Endothelial cell of umbilical vein (primary cell): ENCODE data around the gene AMHR2. TPM values are rescaled to one million over a fixed set of nuclear protein-coding genes. Genes with fewer than 3 reads are reported as not detected.

Experiments used
- BruUV-seq: library from RNA; stranded (reverse); fragments of 400-500 nt; replicated peaks from 2 replicates; lab custom pipeline; 2021; lab: Mats Ljungman, UMichigan
- CTCF ChIA-PET: fragments of 300-600, 350-600 bp; sonication (Branson Sonifier 250); formaldehyde crosslinking; loops from one replicate; lab custom pipeline; 2021; ENCODE audit warnings: antibody characterized with exemption, inconsistent platforms; lab: Charles Lee
- POLR2A ChIA-PET: fragments of 300-600, 350-600 bp; sonication (Branson Sonifier 250); formaldehyde crosslinking; loops from one replicate; lab custom pipeline; 2021; ENCODE audit warnings: antibody characterized with exemption, inconsistent platforms; lab: Charles Lee
- DNase-seq: peaks from one replicate; pipeline ENCODE4 v3.0.0-alpha.2; 2011; ENCODE audit warnings: low read depth, low spot score
- FAIRE-seq: peaks from 2 replicates; lab custom pipeline; 2011; peaks lifted over from hg19 to GRCh38; lab: Jason Lieb, UNC
- H2AFZ ChIP-seq: 2 replicates; pipeline ENCODE4 v1.6.0; 2012; ENCODE audit warnings: low read depth, low read length, control low read depth, inconsistent platforms
- H3K27ac ChIP-seq: 2 replicates; pipeline ENCODE4 v1.5.1; 2011; ENCODE audit warnings: low read depth, mild to moderate bottlenecking, control low read depth, low read length, moderate library complexity; ENCODE audit not compliant: insufficient read depth
- H3K27me3 ChIP-seq, 2 experiments: 2 replicates each; pipeline versions ENCODE4 v1.6.0 to v1.6.1; 2011; ENCODE audit warnings: low read length in 2 of 2, mixed read lengths in 1 of 2; ENCODE audit not compliant: control insufficient read depth in 2 of 2, insufficient read depth in 2 of 2
- H3K36me3 ChIP-seq, 2 experiments: 2 replicates in 1 of 2; 3 replicates in 1 of 2; pipeline ENCODE4 v1.5.1; 2011; ENCODE audit warnings: low read length in 2 of 2, mild to moderate bottlenecking in 1 of 2, moderate library complexity in 1 of 2; ENCODE audit not compliant: control insufficient read depth in 2 of 2, insufficient read depth in 2 of 2; ENCODE audit errors: extremely low read depth in 1 of 2
- H3K4me1 ChIP-seq: 3 replicates; pipeline ENCODE4 v1.5.1; 2011; ENCODE audit warnings: mild to moderate bottlenecking, low read length; ENCODE audit not compliant: control insufficient read depth, insufficient read depth; ENCODE audit errors: extremely low read depth
- H3K4me2 ChIP-seq: 2 replicates; pipeline ENCODE4 v1.6.1; 2011; ENCODE audit warnings: low read length, control low read depth, mixed read lengths; ENCODE audit not compliant: insufficient read depth
- H3K4me3 ChIP-seq, 3 experiments: fragments of 200-600 bp in 1 of 3; sonication (generic), shearing (Covaris generic) in 1 of 3; replicated peaks in 1 of 3; 2 replicates each; pipeline ENCODE4 v1.5.1; 2011 to 2016; ENCODE audit warnings: control low read depth in 3 of 3, low read length in 3 of 3, mild to moderate bottlenecking in 2 of 3, inconsistent platforms in 1 of 3, low read depth in 1 of 3, moderate library complexity in 1 of 3; ENCODE audit not compliant: insufficient read depth in 1 of 3
- H3K79me2 ChIP-seq: 2 replicates; pipeline ENCODE4 v1.6.0; 2012; ENCODE audit warnings: low read length, inconsistent platforms; ENCODE audit not compliant: control insufficient read depth, insufficient read depth
- H3K9ac ChIP-seq: replicated peaks from 2 replicates; pipeline ENCODE3; 2011; ENCODE audit warnings: low read length, control low read depth; ENCODE audit not compliant: insufficient read depth; ENCODE audit errors: extremely low read depth
- H3K9me1 ChIP-seq: replicated peaks from 3 replicates; pipeline ENCODE4 v1.6.0; 2011; ENCODE audit warnings: mild to moderate bottlenecking, low read length; ENCODE audit not compliant: control insufficient read depth, insufficient read depth; ENCODE audit errors: extremely low read depth
- H3K9me3 ChIP-seq: replicated peaks from 2 replicates; pipeline ENCODE4 v1.5.1; 2012; ENCODE audit warnings: low read length, inconsistent platforms; ENCODE audit not compliant: control insufficient read depth, insufficient read depth
- H4K20me1 ChIP-seq: replicated peaks from 2 replicates; pipeline ENCODE3; 2011; ENCODE audit warnings: mild to moderate bottlenecking, low read length; ENCODE audit not compliant: control insufficient read depth, insufficient read depth; ENCODE audit errors: extremely low read depth
- CTCF ChIP-seq, 2 donors: IDR thresholded peaks; 1 replicate in 1 of 2; 2 replicates in 1 of 2; pipeline ENCODE4 v1.5.1; 2011; ENCODE audit warnings: low read length in 2 of 2, mild to moderate bottlenecking in 2 of 2, moderate library complexity in 2 of 2, control low read depth in 1 of 2, inconsistent platforms in 1 of 2, low read depth in 1 of 2; ENCODE audit not compliant: insufficient read depth in 1 of 2; ENCODE audit errors: extremely low read depth in 1 of 2
- EZH2 ChIP-seq: IDR thresholded peaks from 2 replicates; pipeline ENCODE4 v1.6.1; 2012; ENCODE audit warnings: borderline replicate concordance, low read depth, mild to moderate bottlenecking, moderate library complexity, low read length, inconsistent platforms; ENCODE audit not compliant: severe bottlenecking
- FOS ChIP-seq: IDR thresholded peaks from 2 replicates; pipeline ENCODE4 v1.6.1; 2011; ENCODE audit warnings: mild to moderate bottlenecking, low read length, moderate library complexity, borderline replicate concordance; ENCODE audit not compliant: insufficient read depth
- GATA2 ChIP-seq: IDR thresholded peaks from 2 replicates; pipeline ENCODE4 v1.7.0; 2011; ENCODE audit warnings: low read depth, mild to moderate bottlenecking, moderate library complexity, mixed read lengths, low read length; ENCODE audit not compliant: insufficient read length, insufficient read depth
- JUN ChIP-seq: IDR thresholded peaks from 2 replicates; pipeline ENCODE4 v1.6.1; 2011; ENCODE audit warnings: borderline replicate concordance, low read depth; ENCODE audit not compliant: insufficient read length, insufficient read depth
- MAX ChIP-seq: IDR thresholded peaks from 2 replicates; pipeline ENCODE4 v1.6.1; 2011; ENCODE audit not compliant: insufficient read depth, insufficient read length
- MYC ChIP-seq: IDR thresholded peaks from one replicate; pipeline ENCODE4 v1.6.1; 2011; ENCODE audit warnings: mild to moderate bottlenecking, low read depth, low read length
- POLR2A ChIP-seq: IDR thresholded peaks from 2 replicates; pipeline ENCODE4 v1.6.1; 2012; ENCODE audit warnings: low read depth, mild to moderate bottlenecking, control low read depth, low read length
- POLR2AphosphoS5 ChIP-seq: IDR thresholded peaks from 2 replicates; pipeline ENCODE4 v1.6.1; 2012; ENCODE audit warnings: low read depth, mild to moderate bottlenecking, control low read depth, low read length, moderate library complexity; ENCODE audit not compliant: insufficient read depth
- dilution Hi-C: fragments of 300-500 bp; cut with MboI; formaldehyde crosslinking; loops from one replicate; pipeline ENCODE4 v1.15.0; 2019; ENCODE audit warnings: low sequenced_read_pairs; ENCODE audit not compliant: extremely low pct_ligation_motif_present
- intact Hi-C: fragments of 100-400 bp; cut with micrococcal nuclease; formaldehyde crosslinking; loops from one replicate; pipeline ENCODE4 v1.10.0; 2022
- polyA plus RNA-seq, 4 experiments: library from polyadenylated mRNA; depleted of rRNA in 3 of 4; stranded (reverse) in 3 of 4; unstranded in 1 of 4; fragments of >200 nt; gene quantifications; 2 replicates each; pipeline versions ENCODE4 v1.2.1 to v1.2.3, GENCODE V29; 2011 to 2012; ENCODE audit warnings: missing spikeins in 1 of 4
- total RNA-seq: library from RNA; stranded (reverse); gene quantifications from 2 replicates; pipeline ENCODE4 v1.2.3, GENCODE V29; 2021

AMHR2 gene
- total and polyA plus RNA-seq, 2 donors (not counting 3 experiments of a cell fraction or from before 2014, with no cell fraction given) = not detected

GRCh38 chr12:53474077-53474476 is 50.4 kb downstream of the AMHR2 start:
- Histone ChIP-seq H3K79me2 (peaks cover 65% of the 10 kb centered on the region), H2AFZ (no peak overlapping the region), H3K4me1 (no peaks in the 10 kb centered on the region), H3K4me2 (no peak overlapping the region), H3K27me3 (no peaks in the 10 kb centered on the region), H3K9ac (no peak overlapping the region), H4K20me1 (peaks cover 14% of the 10 kb centered on the region), H3K4me3 (no peak overlapping the region), H3K9me1 (no peaks in the 10 kb centered on the region), H3K9me3 (no peaks in the 10 kb centered on the region), H3K27ac (no peak overlapping the region), H3K36me3 (peaks cover 65 to 68% of the 10 kb centered on the region in 2 experiments)
- CTCF ChIA-PET = interaction anchor here (1.2 to 3.3 kb wide), 4 partner anchors 8 to 122 kb away, joined by 3 to 19 read pairs (median 13); partner anchors contain the start of gene NPFF
- FAIRE-seq (no peak), DNase-seq (no peak)
- no TSS peak for BruUV-seq
- POLR2A ChIA-PET = interaction anchor here (1.8 kb wide), 1 partner anchor 27 kb away, joined by 5 read pairs; the partner anchor contains the start of gene TARBP2
- TF ChIP-seq EZH2 (no peak), FOS (no peak), GATA2 (no peak), MYC (no peak), POLR2A (no peak), JUN (no peak), CTCF (IDR thresholded peaks at IDR 0.05; ENCODE audit: extremely low read depth in 1 of 2, insufficient read depth in 1 of 2, low read depth in 1 of 2, low read length in 2 of 2) (no peak), MAX (no peak), POLR2AphosphoS5 (no peak)
- dilution Hi-C loops (no loop called here), intact Hi-C loops (no loop called here)
